Breast epithelium (tissue), 3 donors: ENCODE data around the gene LMNTD2.

ENCODE experiments used
- CTCF ChIP-seq, 3 donors: fragments of 450-650 bp; IDR thresholded peaks; one replicate each; pipeline ENCODE4 v1.5.1; 2016 to 2017; ENCODE audit warnings: antibody characterized with exemption in 3 of 3, mild to moderate bottlenecking in 3 of 3, moderate library complexity in 3 of 3
- POLR2A ChIP-seq: fragments of 450-650 bp; IDR thresholded peaks from one replicate; pipeline ENCODE4 v1.6.1; 2016; ENCODE audit warnings: antibody characterized with exemption, mild to moderate bottlenecking, moderate library complexity
- POLR2AphosphoS5 ChIP-seq, 3 donors: sonication (generic); formaldehyde crosslinking; IDR thresholded peaks; one replicate each; pipeline ENCODE4 v1.6.1; 2017; ENCODE audit warnings: antibody characterized with exemption in 3 of 3

GRCh38 chr11:532527-532985 lies 28.0 kb downstream of the LMNTD2 start:
- no peak for TF ChIP-seq CTCF (IDR thresholded peaks at IDR 0.05)
- no peak for TF ChIP-seq POLR2AphosphoS5 (IDR thresholded peaks at IDR 0.05)
- TF ChIP-seq POLR2A, result no peak
